RPMI7951 (cell line): ENCODE data around the gene HOXB5. TPM values are rescaled to one million over a fixed set of nuclear protein-coding genes. Genes with fewer than 3 reads are reported as not detected.

Experiments
- DNase-seq: peaks from one replicate; pipeline ENCODE4 v3.0.0-alpha.2; 2012; ENCODE audit warnings: low read depth
- total RNA-seq: library from RNA; depleted of rRNA; stranded (reverse); fragments of >200 nt; shearing (Covaris generic); gene quantifications from 2 replicates; pipeline ENCODE4 v1.2.3, GENCODE V29; 2014

HOXB5 gene
- total RNA-seq, 1 experiment from 2014 or later, result 0.24 TPM

DNA sequence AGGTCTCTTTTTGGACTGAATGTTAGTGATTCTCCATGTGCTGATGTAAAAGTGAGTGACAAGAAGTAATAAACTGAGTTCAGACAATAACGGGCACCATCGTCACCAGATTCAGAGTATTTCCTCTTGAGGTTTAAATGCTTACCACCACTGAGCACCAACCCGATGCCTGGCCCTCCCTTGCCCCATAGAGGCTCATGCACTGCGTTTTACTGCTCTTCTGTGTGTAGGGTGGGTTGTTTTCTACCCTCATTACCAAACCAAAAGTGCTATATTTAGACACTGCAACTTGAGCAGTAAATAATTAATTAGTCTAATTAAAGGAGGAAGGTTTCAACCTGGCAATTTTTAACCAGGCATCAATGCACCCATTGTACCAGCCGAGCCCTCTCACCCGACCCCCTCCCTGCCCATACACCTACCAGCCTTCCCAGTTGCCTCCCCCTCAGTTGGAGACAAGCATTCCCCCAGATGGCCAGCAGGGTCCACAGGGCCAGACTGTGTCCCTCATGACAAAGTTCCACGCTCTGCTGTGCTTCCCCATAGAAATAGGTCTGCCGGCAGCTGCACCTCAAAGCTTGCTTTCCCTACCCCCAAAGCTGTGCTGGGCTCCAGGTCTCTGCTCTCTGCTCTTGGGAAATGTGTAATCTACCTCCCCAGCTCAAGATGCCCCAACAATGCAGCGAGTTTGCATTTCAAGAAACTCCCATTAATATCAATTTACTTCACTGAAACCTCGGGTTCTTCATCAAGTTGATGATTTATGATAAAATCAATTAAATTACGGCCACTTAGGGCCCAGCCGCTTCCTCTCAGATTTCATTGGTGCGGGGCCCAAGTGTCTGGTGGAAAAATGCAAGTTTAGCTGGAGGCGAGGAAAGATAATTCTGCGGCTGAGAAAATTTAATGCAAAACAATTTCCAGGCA, 31.4 kb downstream of the HOXB5 start:
- no peak for DNase-seq

GRCh38 chr17:48559840-48560817, 33.5 kb downstream of the HOXB5 start:
- no peak for DNase-seq

DNA sequence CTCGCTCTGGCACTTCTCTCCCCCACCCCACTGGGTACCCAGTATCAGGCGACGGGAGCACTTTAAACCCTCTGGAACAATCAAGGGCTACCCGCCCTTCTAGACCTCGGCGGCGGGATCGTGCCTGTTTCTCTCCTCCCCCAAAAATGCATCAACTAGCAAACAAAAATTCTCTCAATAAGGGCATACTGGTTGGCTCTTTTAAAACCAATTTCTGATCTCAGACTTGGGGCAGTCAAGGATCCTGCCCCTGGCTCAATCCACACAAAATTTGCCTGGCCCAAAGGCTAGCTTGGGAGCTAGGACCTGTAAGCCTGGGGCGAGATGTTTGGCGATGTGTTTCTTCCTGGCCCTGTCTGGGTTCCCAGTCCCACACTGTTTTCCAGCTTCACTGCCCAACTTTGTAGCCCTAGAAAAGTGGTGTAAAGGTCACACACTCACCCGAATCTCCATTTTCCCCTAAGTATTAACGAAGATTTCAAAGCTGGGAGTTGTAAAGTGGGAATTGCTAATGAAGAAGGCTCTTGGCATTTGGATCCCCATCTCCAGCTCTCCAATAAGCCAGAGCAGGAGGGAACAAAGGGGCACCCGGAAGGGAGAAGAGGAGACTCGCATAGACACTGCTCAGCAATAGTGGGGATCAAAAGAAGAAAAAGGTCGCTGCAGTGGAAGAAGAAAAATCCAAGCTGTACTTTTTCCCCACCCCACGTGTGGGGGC, 34.3 kb downstream of the HOXB5 start:
- DNase-seq, result no peak

DNA sequence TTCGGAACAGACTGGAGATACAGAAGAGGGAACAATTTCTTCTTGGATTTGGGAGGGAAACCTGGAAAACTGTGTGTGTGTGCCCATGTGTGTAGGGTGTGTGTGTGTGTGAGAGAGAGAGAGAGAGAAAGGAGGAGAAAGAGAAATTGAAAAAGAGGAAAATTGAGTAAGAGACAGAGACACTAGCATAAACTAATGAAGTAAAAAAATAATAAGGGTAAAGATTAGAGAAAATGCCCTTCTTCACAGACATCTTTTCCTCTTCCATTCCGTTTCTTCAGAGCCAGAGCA, 34.8 kb downstream of the HOXB5 start:
- no peak for DNase-seq

- DNase-seq, result no peak
Measured at GRCh38 chr17:48558057-48558830, 35.3 kb downstream of the HOXB5 start.

- no peak for DNase-seq
Measured at GRCh38 chr17:48556576-48557401, 36.8 kb downstream of the HOXB5 start.

DNA sequence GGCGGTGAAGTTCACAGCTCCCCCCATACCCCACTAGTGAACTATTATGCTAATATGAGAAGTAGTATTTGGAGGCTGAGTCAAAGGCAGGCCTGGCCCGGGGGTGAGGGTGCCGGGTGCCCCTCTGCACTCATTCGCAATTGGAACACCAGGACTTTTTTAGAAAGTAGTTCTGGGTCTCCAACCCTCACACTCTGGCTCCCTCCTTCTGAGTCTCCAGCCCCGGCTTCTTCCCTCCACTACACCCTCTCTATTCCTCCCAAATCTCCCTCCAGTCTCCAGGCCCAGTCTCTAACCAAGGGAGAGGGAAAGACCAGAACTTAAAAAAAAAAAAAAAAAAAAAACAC, 37.4 kb downstream of the HOXB5 start:
- DNase-seq, result no peak

GRCh38 chr17:48555258-48556228, 38.0 kb downstream of the HOXB5 start:
- peak; percentile 93 for DNase-seq

GRCh38 chr17:48554412-48555257, 38.9 kb downstream of the HOXB5 start:
- DNase-seq, result no peak

GRCh38 chr17:48553826-48554225, 39.8 kb downstream of the HOXB5 start:
- no peak for DNase-seq

GRCh38 chr17:48553190-48553547, 40.4 kb downstream of the HOXB5 start:
- DNase-seq, result no peak

DNA sequence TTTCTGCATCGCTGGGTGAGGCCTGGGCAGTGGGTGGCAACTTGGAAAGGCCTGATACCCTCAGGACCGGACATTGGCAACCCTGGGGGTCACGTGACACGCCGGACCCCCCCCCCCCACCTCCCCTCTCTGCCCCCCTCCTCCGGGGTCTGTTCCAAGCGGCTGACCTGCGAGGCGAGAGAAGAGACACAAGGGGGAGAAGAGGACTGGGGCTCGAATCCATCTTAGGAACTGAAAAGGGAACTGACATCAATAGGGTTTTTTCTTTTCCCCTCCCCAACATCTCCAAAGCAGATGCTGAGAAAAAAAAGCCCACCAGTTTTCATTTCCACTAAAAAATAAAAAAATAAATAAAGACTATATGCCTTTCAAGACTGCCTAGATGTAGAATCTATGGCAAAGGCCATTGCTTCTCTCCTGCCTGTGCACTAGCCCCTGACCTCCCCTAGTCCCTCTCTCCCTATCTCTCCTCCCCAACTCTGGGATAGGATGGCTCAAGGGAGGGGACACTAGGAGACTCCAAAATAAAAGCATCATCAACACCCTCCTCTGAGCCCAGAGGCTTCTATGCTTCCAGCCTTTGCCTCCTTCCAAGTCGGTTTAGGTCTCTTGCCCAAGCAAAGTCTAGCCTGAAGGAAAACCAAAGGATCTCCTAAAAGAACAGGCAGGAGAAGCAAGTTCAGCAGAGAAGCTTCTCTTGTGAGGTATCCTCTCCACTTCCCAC, 41.0 kb downstream of the HOXB5 start:
- DNase-seq, result no peak

GRCh38 chr17:48551596-48552465, 41.7 kb downstream of the HOXB5 start:
- DNase-seq, result no peak

DNA sequence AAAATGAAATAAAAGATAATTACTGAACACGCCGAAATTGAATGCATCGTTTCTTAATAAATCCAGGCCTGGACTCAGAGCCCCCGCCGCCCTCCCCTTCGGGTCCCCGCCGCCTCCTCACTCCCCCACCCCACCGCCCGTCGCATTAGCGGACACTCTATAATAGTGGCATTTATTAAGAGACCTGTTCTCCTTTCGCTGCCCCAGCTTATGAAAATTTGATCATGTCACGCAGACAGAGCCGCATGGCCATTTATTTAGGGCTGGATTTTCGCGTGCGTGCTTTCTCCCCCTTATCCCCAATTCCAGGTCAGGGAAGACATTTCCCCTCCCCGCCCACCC, 42.4 kb downstream of the HOXB5 start:
- DNase-seq, result no peak

DNA sequence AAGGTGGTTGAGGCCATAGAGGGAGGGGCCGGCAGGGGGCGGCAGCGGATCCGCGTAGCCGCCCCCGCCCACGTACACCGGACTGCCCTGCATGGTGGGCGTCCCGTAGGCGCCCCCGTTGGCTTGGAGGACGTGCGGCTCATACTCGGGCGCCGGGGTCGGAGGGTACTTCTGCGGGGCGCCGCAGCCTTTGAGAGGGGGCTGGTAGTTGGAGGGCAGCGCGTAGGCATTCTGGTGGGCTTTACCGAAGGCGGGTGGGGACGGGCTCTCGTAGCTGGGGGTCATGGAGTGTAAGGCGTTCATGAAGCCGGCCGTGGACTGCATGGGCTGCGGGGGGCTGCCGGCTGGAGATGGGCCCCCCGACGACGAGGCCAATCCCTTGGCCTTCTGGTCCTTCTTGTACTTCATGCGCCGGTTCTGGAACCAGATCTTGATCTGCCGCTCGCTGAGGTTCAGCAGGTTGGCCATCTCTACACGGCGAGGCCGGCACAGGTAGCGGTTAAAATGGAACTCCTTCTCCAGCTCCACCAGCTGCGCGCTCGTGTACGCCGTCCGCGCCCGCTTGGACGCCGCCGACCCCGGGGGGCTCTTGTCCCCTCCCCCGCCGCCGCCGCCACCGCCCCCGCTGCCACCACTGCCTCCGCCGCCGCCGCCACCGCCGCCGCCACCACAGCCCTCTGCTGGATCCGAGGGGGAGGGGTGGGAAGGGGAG, 42.9 kb downstream of the HOXB5 start:
- no peak for DNase-seq

DNA sequence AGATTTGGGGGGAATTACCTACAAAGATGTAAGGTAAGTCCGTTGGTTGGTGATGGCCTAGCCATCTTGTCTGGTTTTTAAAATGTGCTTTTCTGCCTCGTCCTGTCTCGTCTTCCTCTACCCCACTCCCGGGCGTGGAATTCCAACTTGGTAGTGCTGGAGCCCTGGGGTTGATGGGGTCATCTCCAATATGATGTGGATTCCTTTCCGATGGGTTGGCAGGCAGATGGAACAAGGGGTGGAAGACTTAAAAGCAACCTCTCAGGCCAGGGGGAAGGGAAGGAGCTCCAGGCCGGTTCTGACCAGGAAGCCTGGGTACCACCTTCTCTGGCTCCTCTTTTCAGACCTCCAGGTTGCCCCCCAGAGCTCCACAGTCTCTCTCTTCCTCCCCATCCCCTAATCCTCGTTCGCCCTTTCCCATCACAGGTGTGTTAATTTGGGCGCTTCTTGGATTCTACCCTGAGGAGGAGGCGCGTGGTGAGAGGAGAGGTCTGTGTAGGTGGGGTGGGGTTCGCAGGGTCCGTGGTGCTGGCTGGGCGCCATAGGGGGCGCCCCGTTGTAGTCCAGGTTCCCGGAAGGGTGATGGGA, 43.6 kb downstream of the HOXB5 start:
- no peak for DNase-seq
